WTC11 (cell line): ENCODE results near the gene GRK4. TPM values are rescaled to one million over a fixed set of nuclear protein-coding genes. Genes with fewer than 3 reads are reported as not detected.

Experiments
- ATAC-seq: fragments of 200-7000 bp; cut with Tn5 transposase; 2 replicates; pipeline ENCODE4 v1.10.0; 2021; ENCODE audit warnings: mild to moderate bottlenecking, moderate library complexity
- CTCF ChIA-PET: fragments of 300-600 bp; sonication (Branson Sonifier 250); formaldehyde crosslinking; loops from one replicate; lab custom pipeline; 2021; ENCODE audit warnings: antibody characterized with exemption; lab: Charles Lee
- POLR2A ChIA-PET: fragments of 350-600 bp; sonication (Branson Sonifier 250); formaldehyde crosslinking; loops from one replicate; lab custom pipeline; 2021; ENCODE audit warnings: antibody characterized with exemption; lab: Charles Lee
- DNase-seq: peaks from one replicate; pipeline ENCODE4 v3.0.0; 2021; ENCODE audit warnings: low spot score
- H3K27ac Mint-ChIP-seq: 2 replicates; pipeline ENCODE4 v1.8.0; 2021; ENCODE audit warnings: mixed read lengths
- H3K27me3 Mint-ChIP-seq: 2 replicates; pipeline ENCODE4 v1.8.0; 2021; ENCODE audit warnings: low read depth, mild to moderate bottlenecking, moderate library complexity, mixed read lengths
- H3K36me3 Mint-ChIP-seq: 2 replicates; pipeline ENCODE4 v1.8.0; 2021; ENCODE audit warnings: mixed read lengths
- H3K4me1 Mint-ChIP-seq: 2 replicates; pipeline ENCODE4 v1.8.0; 2022; ENCODE audit warnings: mixed read lengths
- H3K4me3 Mint-ChIP-seq: 2 replicates; pipeline ENCODE4 v1.8.0; 2021; ENCODE audit warnings: mild to moderate bottlenecking, moderate library complexity, mixed read lengths
- H3K9me3 Mint-ChIP-seq: 2 replicates; pipeline ENCODE4 v1.8.0; 2021; ENCODE audit warnings: mixed read lengths
- ETV6 ChIP-seq: sonication (generic); formaldehyde crosslinking; IDR thresholded peaks from 2 replicates; pipeline ENCODE4 v1.8.1; 2022; ENCODE audit warnings: mild to moderate bottlenecking, missing genetic modification reagents
- GABPB1 ChIP-seq: sonication (generic); formaldehyde crosslinking; IDR thresholded peaks from 2 replicates; pipeline ENCODE4 v1.8.1; 2023; ENCODE audit warnings: mild to moderate bottlenecking, missing genetic modification reagents
- GRHL2 ChIP-seq: fragments of 250-450 bp; sonication (Bioruptor Pico); IDR thresholded peaks from 2 replicates; pipeline ENCODE4 v1.8.0; 2022; ENCODE audit warnings: mild to moderate bottlenecking, moderate library complexity; ENCODE audit not compliant: insufficient replicate concordance, severe bottlenecking
- NR1H2 ChIP-seq: sonication (generic); formaldehyde crosslinking; IDR thresholded peaks from 2 replicates; pipeline ENCODE4 v1.9.0; 2021; ENCODE audit warnings: mild to moderate bottlenecking, moderate library complexity, missing genetic modification reagents
- RELA ChIP-seq: sonication (generic); formaldehyde crosslinking; IDR thresholded peaks from 2 replicates; pipeline ENCODE4 v1.8.1; 2022; ENCODE audit warnings: missing genetic modification reagents, mild to moderate bottlenecking, borderline replicate concordance
- SMAD3 ChIP-seq: sonication (generic); formaldehyde crosslinking; IDR thresholded peaks from 2 replicates; pipeline ENCODE4 v1.8.0; 2022; ENCODE audit warnings: missing genetic modification reagents, mild to moderate bottlenecking, borderline replicate concordance
- ZBTB21 ChIP-seq: sonication (generic); formaldehyde crosslinking; IDR thresholded peaks from 2 replicates; pipeline ENCODE4 v1.8.1; 2023; ENCODE audit warnings: mild to moderate bottlenecking, missing genetic modification reagents, borderline replicate concordance
- ZNF232 ChIP-seq: sonication (generic); formaldehyde crosslinking; IDR thresholded peaks from 2 replicates; pipeline ENCODE4 v1.8.0; 2022; ENCODE audit warnings: mild to moderate bottlenecking, missing genetic modification reagents
- ZNF416 ChIP-seq: fragments of 250-450 bp; sonication (Bioruptor Pico); IDR thresholded peaks from 2 replicates; pipeline ENCODE4 v1.9.0; 2021; ENCODE audit warnings: mild to moderate bottlenecking, inconsistent platforms
- total RNA-seq: library from RNA; stranded (reverse); gene quantifications from 3 replicates; pipeline ENCODE4 v1.2.3, GENCODE V29; 2021
- TF ChIP-seq, protein P1 (sequence below): fragments of 250-450 bp; sonication (Bioruptor Pico); conservative IDR thresholded peaks from 2 replicates; pipeline ENCODE4 v1.9.0; 2021; ENCODE audit warnings: mild to moderate bottlenecking
- TF ChIP-seq, protein P2 (sequence below): sonication (generic); formaldehyde crosslinking; conservative IDR thresholded peaks from 2 replicates; pipeline ENCODE4 v1.8.1; 2022; ENCODE audit warnings: mild to moderate bottlenecking, missing genetic modification reagents
- TF ChIP-seq, protein P3 (sequence below): sonication (generic); formaldehyde crosslinking; IDR thresholded peaks from 2 replicates; pipeline ENCODE4 v1.8.0; 2022; ENCODE audit warnings: mild to moderate bottlenecking, missing genetic modification reagents
- TF ChIP-seq, protein P4 (sequence below): sonication (generic); formaldehyde crosslinking; IDR thresholded peaks from 2 replicates; pipeline ENCODE4 v1.8.0; 2023; ENCODE audit warnings: missing genetic modification reagents
- TF ChIP-seq, protein P5 (sequence below): sonication (generic); formaldehyde crosslinking; IDR thresholded peaks from 2 replicates; pipeline ENCODE4 v1.8.0; 2023; ENCODE audit warnings: missing genetic modification reagents, mild to moderate bottlenecking, borderline replicate concordance
- TF ChIP-seq, protein P6 (sequence below): sonication (generic); formaldehyde crosslinking; IDR thresholded peaks from 2 replicates; pipeline ENCODE4 v1.8.1; 2022; ENCODE audit warnings: missing genetic modification reagents, borderline replicate concordance
- TF ChIP-seq, protein P7 (sequence below): sonication (generic); formaldehyde crosslinking; IDR thresholded peaks from 2 replicates; pipeline ENCODE4 v1.8.1; 2022; ENCODE audit warnings: mild to moderate bottlenecking, missing genetic modification reagents, moderate library complexity, borderline replicate concordance
- TF ChIP-seq, protein P8 (sequence below): sonication (generic); formaldehyde crosslinking; IDR thresholded peaks from 2 replicates; pipeline ENCODE4 v1.8.1; 2023; ENCODE audit warnings: mild to moderate bottlenecking, missing genetic modification reagents

GRK4 gene
- total RNA-seq, 1 experiment from 2014 or later = 1.4 TPM

DNA sequence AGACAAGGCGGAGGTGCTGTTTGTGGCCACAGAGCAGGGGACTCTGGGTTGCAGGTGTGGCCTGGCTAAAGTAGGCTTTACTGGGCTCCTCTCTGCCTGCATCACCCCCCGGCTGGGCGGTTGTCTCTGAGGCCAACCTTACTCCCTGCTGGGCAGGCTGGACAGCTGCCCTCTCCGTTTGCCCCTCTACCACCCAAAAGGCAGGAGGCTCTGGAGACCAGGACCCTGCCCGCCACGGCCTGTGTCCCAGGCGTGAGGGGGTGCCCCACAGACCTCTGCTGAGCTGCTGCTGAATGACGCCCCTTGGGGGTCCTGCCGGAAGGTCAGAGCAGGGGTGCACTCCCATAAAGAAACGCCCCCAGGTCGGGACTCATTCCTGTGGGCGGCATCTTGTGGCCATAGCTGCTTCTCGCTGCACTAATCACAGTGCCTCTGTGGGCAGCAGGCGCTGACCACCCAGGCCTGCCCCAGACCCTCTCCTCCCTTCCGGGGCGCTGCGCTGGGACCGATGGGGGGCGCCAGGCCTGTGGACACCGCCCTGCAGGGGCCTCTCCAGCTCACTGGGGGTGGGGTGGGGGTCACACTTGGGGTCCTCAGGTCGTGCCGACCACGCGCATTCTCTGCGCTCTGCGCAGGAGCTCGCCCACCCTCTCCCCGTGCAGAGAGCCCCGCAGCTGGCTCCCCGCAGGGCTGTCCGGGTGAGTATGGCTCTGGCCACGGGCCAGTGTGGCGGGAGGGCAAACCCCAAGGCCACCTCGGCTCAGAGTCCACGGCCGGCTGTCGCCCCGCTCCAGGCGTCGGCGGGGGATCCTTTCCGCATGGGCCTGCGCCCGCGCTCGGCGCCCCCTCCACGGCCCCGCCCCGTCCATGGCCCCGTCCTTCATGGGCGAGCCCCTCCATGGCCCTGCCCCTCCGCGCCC is 110.0 kb downstream of the GRK4 start (continued):
- TF ChIP-seq, protein P1, sequence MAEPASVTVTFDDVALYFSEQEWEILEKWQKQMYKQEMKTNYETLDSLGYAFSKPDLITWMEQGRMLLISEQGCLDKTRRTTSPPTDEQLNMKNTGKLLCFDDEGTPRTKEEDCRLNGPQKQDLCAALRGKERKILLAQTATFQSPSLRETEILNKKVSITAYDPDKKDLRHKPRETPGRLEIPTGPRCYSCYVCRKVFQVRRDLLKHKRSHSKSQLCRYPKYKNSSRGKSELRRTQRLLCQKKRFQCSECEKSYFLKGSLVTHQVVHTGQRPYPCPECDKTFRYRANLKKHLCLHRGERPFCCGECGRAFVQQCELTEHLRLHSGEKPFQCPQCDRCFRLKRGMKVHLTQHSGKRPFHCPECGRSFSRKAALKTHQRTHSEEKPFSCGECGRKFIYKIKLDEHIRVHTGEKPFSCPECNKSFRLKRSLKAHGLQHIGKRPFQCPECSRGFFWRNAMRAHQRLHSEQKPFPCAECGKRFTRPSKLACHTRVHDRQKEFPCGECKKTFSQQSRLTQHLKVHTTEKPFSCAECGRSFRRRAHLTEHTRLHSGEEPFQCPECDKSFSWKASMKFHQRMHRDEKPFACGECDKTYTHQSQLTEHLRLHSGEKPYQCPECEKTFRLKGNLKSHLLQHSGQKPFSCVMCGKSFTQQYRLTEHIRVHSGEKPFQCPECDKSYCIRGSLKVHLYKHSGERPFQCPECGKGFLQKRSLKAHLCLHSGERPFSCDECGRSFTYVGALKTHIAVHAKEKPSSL = no peak
- TF ChIP-seq ZBTB21 (CRISPR knock-in tag) (0 out of 2 replicates have a peak, but pooled peaks have one; percentile 19), GABPB1 (CRISPR knock-in tag) (peak; percentile 42; the same call in 1 of the 2 replicates), ZNF232 (CRISPR knock-in tag) (no peak), GRHL2 (CRISPR knock-in tag) (no peak)
- TF ChIP-seq, protein P2, sequence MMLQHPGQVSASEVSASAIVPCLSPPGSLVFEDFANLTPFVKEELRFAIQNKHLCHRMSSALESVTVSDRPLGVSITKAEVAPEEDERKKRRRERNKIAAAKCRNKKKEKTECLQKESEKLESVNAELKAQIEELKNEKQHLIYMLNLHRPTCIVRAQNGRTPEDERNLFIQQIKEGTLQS (CRISPR knock-in tag) = no peak
- TF ChIP-seq, protein P3, sequence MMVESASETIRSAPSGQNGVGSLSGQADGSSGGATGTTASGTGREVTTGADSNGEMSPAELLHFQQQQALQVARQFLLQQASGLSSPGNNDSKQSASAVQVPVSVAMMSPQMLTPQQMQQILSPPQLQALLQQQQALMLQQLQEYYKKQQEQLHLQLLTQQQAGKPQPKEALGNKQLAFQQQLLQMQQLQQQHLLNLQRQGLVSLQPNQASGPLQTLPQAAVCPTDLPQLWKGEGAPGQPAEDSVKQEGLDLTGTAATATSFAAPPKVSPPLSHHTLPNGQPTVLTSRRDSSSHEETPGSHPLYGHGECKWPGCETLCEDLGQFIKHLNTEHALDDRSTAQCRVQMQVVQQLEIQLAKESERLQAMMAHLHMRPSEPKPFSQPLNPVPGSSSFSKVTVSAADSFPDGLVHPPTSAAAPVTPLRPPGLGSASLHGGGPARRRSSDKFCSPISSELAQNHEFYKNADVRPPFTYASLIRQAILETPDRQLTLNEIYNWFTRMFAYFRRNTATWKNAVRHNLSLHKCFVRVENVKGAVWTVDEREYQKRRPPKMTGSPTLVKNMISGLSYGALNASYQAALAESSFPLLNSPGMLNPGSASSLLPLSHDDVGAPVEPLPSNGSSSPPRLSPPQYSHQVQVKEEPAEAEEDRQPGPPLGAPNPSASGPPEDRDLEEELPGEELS = peak; percentile 52; the same call in 1 of the 2 replicates

DNA sequence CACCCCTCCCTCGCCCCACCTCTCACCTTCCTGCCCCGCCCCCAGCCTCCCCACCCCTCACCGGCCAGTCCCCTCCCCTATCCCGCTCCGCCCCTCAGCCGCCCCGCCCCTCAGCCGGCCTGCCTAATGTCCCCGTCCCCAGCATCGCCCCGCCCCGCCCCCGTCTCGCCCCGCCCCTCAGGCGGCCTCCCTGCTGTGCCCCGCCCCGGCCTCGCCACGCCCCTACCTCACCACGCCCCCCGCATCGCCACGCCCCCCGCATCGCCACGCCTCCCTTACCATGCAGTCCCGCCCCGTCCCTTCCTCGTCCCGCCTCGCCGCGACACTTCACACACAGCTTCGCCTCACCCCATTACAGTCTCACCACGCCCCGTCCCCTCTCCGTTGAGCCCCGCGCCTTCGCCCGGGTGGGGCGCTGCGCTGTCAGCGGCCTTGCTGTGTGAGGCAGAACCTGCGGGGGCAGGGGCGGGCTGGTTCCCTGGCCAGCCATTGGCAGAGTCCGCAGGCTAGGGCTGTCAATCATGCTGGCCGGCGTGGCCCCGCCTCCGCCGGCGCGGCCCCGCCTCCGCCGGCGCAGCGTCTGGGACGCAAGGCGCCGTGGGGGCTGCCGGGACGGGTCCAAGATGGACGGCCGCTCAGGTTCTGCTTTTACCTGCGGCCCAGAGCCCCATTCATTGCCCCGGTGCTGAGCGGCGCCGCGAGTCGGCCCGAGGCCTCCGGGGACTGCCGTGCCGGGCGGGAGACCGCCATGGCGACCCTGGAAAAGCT is 110.9 kb downstream of the GRK4 start, which contains the start of the genes HTT and HTT-AS:
Gene HTT (plus strand): TSS at position 604 of the 768 bp plus-strand sequence. CDS start 145 bp downstream, at position 749.
Gene HTT-AS (minus strand): TSS at position 461 of the 768 bp plus-strand sequence.
- H3K36me3 Mint-ChIP-seq = no peaks in the 10 kb centered on the region
- peaks cover 17% of the 10 kb centered on the region for H3K4me1 Mint-ChIP-seq
- H3K4me3 Mint-ChIP-seq = peak within 1 kb of the TSS; percentile 93
- ChIA-PET CTCF (interaction anchor here (0.6 to 1.4 kb wide), 4 partner anchors 31 to 206 kb away, joined by 4 to 6 read pairs (median 4); no protein-coding TSS in a partner anchor), POLR2A (no interaction called here)
- H3K9me3 Mint-ChIP-seq = no peaks in the 10 kb centered on the region
- no peaks in the 10 kb centered on the region; the same call in 1 of the 2 replicates for H3K27me3 Mint-ChIP-seq
- ATAC-seq = peak; percentile 83
- peak; percentile 95 for DNase-seq
- H3K27ac Mint-ChIP-seq = peak within 1 kb of the TSS; percentile 96
- TF ChIP-seq, protein P4, sequence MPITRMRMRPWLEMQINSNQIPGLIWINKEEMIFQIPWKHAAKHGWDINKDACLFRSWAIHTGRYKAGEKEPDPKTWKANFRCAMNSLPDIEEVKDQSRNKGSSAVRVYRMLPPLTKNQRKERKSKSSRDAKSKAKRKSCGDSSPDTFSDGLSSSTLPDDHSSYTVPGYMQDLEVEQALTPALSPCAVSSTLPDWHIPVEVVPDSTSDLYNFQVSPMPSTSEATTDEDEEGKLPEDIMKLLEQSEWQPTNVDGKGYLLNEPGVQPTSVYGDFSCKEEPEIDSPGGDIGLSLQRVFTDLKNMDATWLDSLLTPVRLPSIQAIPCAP = no peak
- TF ChIP-seq, protein P5, sequence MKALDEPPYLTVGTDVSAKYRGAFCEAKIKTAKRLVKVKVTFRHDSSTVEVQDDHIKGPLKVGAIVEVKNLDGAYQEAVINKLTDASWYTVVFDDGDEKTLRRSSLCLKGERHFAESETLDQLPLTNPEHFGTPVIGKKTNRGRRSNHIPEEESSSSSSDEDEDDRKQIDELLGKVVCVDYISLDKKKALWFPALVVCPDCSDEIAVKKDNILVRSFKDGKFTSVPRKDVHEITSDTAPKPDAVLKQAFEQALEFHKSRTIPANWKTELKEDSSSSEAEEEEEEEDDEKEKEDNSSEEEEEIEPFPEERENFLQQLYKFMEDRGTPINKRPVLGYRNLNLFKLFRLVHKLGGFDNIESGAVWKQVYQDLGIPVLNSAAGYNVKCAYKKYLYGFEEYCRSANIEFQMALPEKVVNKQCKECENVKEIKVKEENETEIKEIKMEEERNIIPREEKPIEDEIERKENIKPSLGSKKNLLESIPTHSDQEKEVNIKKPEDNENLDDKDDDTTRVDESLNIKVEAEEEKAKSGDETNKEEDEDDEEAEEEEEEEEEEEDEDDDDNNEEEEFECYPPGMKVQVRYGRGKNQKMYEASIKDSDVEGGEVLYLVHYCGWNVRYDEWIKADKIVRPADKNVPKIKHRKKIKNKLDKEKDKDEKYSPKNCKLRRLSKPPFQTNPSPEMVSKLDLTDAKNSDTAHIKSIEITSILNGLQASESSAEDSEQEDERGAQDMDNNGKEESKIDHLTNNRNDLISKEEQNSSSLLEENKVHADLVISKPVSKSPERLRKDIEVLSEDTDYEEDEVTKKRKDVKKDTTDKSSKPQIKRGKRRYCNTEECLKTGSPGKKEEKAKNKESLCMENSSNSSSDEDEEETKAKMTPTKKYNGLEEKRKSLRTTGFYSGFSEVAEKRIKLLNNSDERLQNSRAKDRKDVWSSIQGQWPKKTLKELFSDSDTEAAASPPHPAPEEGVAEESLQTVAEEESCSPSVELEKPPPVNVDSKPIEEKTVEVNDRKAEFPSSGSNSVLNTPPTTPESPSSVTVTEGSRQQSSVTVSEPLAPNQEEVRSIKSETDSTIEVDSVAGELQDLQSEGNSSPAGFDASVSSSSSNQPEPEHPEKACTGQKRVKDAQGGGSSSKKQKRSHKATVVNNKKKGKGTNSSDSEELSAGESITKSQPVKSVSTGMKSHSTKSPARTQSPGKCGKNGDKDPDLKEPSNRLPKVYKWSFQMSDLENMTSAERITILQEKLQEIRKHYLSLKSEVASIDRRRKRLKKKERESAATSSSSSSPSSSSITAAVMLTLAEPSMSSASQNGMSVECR = 0 out of 2 replicates have a peak, but pooled peaks have one; percentile 19
- TF ChIP-seq ZNF416 (no peak), NR1H2 (CRISPR knock-in tag) (no peak), RELA (CRISPR knock-in tag) (no peak), ETV6 (CRISPR knock-in tag) (no peak), SMAD3 (CRISPR knock-in tag) (no peak), ZNF232 (CRISPR knock-in tag) (peak; percentile 65; the same call in 1 of the 2 replicates)
- TF ChIP-seq, protein P2 (CRISPR knock-in tag) = no peak
- TF ChIP-seq, protein P6, sequence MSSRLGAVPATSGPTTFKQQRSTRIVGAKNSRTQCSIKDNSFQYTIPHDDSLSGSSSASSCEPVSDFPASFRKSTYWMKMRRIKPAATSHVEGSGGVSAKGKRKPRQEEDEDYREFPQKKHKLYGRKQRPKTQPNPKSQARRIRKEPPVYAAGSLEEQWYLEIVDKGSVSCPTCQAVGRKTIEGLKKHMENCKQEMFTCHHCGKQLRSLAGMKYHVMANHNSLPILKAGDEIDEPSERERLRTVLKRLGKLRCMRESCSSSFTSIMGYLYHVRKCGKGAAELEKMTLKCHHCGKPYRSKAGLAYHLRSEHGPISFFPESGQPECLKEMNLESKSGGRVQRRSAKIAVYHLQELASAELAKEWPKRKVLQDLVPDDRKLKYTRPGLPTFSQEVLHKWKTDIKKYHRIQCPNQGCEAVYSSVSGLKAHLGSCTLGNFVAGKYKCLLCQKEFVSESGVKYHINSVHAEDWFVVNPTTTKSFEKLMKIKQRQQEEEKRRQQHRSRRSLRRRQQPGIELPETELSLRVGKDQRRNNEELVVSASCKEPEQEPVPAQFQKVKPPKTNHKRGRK (CRISPR knock-in tag) = no peak
- TF ChIP-seq, protein P7, sequence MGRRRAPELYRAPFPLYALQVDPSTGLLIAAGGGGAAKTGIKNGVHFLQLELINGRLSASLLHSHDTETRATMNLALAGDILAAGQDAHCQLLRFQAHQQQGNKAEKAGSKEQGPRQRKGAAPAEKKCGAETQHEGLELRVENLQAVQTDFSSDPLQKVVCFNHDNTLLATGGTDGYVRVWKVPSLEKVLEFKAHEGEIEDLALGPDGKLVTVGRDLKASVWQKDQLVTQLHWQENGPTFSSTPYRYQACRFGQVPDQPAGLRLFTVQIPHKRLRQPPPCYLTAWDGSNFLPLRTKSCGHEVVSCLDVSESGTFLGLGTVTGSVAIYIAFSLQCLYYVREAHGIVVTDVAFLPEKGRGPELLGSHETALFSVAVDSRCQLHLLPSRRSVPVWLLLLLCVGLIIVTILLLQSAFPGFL (CRISPR knock-in tag) = no peak
- TF ChIP-seq, protein P8, sequence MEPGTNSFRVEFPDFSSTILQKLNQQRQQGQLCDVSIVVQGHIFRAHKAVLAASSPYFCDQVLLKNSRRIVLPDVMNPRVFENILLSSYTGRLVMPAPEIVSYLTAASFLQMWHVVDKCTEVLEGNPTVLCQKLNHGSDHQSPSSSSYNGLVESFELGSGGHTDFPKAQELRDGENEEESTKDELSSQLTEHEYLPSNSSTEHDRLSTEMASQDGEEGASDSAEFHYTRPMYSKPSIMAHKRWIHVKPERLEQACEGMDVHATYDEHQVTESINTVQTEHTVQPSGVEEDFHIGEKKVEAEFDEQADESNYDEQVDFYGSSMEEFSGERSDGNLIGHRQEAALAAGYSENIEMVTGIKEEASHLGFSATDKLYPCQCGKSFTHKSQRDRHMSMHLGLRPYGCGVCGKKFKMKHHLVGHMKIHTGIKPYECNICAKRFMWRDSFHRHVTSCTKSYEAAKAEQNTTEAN (CRISPR knock-in tag) = no peak
